Measurements from ENCODE around the gene GJE1. TPM values are rescaled to one million over a fixed set of nuclear protein-coding genes. Genes with fewer than 3 reads are reported as not detected.
"Not testable (repeated sequence)": the region's sequence is repeated elsewhere in the genome, so short reads cannot be mapped to it uniquely, and the experiment has no call there.

Gene GJE1
- total RNA-seq (ENCODE audit: low replicate concordance), result not detected in 2 replicates
- long read RNA-seq, result 0 reads

- Mint-ChIP-seq H3K9me3 (no peaks in the 10 kb centered on the region), H3K36me3 (no peaks in the 10 kb centered on the region), H3K27ac (no peak within 1 kb of the TSS), H3K4me3 (no peak within 1 kb of the TSS), H3K27me3 (peaks cover 3% of the 10 kb centered on the region), H3K4me1 (ENCODE audit: unreplicated experiment) (no peaks in the 10 kb centered on the region)
- DNase-seq (ENCODE audit: extremely low spot score, unreplicated experiment), result no peak
- no peak for TF ChIP-seq CTCF (conservative IDR thresholded peaks at IDR 0.05)
These were observed at the start of gene GJE1 for GRCh38 chr6:142132625-142133024. TSS of gene GJE1 (plus strand) at chr6:142132925. CDS start at chr6:142133159, 234 bp downstream.

GRCh38 chr6:142087950-142088857 lies 44.5 kb upstream of the GJE1 start:
- no peaks in the 10 kb centered on the region for H3K36me3 Mint-ChIP-seq
- no peak for DNase-seq (ENCODE audit: extremely low spot score, unreplicated experiment)
- H3K9me3 Mint-ChIP-seq, result no peaks in the 10 kb centered on the region
- H3K4me1 Mint-ChIP-seq (ENCODE audit: unreplicated experiment), result no peaks in the 10 kb centered on the region
- no peak overlapping the region for H3K27ac Mint-ChIP-seq
- TF ChIP-seq CTCF (conservative IDR thresholded peaks at IDR 0.05), result no peak
- peaks cover 27% of the 10 kb centered on the region for H3K27me3 Mint-ChIP-seq
- H3K4me3 Mint-ChIP-seq, result peak overlapping the region; percentile 25

- H3K36me3 Mint-ChIP-seq, result no peaks in the 10 kb centered on the region
- DNase-seq (ENCODE audit: extremely low spot score, unreplicated experiment), result no peak
- H3K9me3 Mint-ChIP-seq, result no peaks in the 10 kb centered on the region
- H3K27ac Mint-ChIP-seq, result no peak overlapping the region
- H3K27me3 Mint-ChIP-seq, result peaks cover 27% of the 10 kb centered on the region
- TF ChIP-seq CTCF (conservative IDR thresholded peaks at IDR 0.05), result no peak
- H3K4me1 Mint-ChIP-seq (ENCODE audit: unreplicated experiment), result no peaks in the 10 kb centered on the region
- no peak overlapping the region for H3K4me3 Mint-ChIP-seq
These were observed 43.9 kb upstream of the GJE1 start for GRCh38 chr6:142088858-142089216.

- H3K9me3 Mint-ChIP-seq; H3K4me1 Mint-ChIP-seq (ENCODE audit: unreplicated experiment); H3K27me3 Mint-ChIP-seq; H3K36me3 Mint-ChIP-seq; H3K4me3 Mint-ChIP-seq; DNase-seq (ENCODE audit: extremely low spot score, unreplicated experiment); H3K27ac Mint-ChIP-seq: not testable (repeated sequence)
These were observed 27.9 kb upstream of the GJE1 start for GRCh38 chr6:142104820-142105219.

- not testable (repeated sequence) for H3K27me3 Mint-ChIP-seq; H3K27ac Mint-ChIP-seq; H3K4me3 Mint-ChIP-seq; H3K36me3 Mint-ChIP-seq; H3K4me1 Mint-ChIP-seq (ENCODE audit: unreplicated experiment); H3K9me3 Mint-ChIP-seq; DNase-seq (ENCODE audit: extremely low spot score, unreplicated experiment)
These were observed 21.9 kb upstream of the GJE1 start for GRCh38 chr6:142110820-142111219.

- Mint-ChIP-seq H3K27ac (no peak overlapping the region), H3K36me3 (no peaks in the 10 kb centered on the region), H3K27me3 (peaks cover 4% of the 10 kb centered on the region), H3K9me3 (no peaks in the 10 kb centered on the region), H3K4me3 (no peak overlapping the region), H3K4me1 (ENCODE audit: unreplicated experiment) (no peaks in the 10 kb centered on the region)
- peak; percentile 89 for TF ChIP-seq CTCF (conservative IDR thresholded peaks at IDR 0.05)
- DNase-seq (ENCODE audit: extremely low spot score, unreplicated experiment), result peak; percentile 68
These were observed 20.2 kb upstream of the GJE1 start for GRCh38 chr6:142112451-142113061.
